ENCODE data around the gene TMEM256.
"Not testable (repeated sequence)": the region's sequence is repeated elsewhere in the genome, so short reads cannot be mapped to it uniquely, and the experiment has no call there.

TMEM256 gene

GRCh38 chr17:7380855-7381683 is 22.8 kb downstream of the TMEM256 start, which contains the start of gene TNK1:
TNK1 (plus strand) TSS chr17:7381089; CDS start chr17:7382927, 1,838 bp downstream.
- DNase-seq = no peak

GRCh38 chr17:7380321-7380720 is 23.6 kb downstream of the TMEM256 start:
- peak; percentile 8 for DNase-seq

GRCh38 chr17:7379134-7379533 is 24.8 kb downstream of the TMEM256 start:
- no peak for DNase-seq

GRCh38 chr17:7374353-7374752 is 29.5 kb downstream of the TMEM256 start:
- DNase-seq = no peak

DNA sequence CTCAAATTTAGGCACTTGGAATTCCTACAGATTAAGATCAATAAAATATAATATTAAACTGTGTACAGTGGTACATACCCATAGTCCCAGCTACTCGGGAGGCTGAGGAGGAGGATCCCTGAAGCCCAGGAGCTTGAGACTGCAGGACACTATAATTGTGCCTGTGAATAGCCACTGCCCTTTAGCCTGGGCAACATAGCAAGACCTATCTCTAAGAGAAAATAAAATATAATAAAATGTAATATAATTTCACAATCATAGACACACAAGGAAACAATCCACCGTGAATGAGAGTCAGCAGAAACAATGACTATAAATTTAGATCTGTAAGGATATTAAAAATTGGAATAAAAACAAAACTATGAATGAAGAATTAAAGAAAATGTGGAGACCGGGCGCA is 33.0 kb downstream of the TMEM256 start:
- DNase-seq = no peak

DNA sequence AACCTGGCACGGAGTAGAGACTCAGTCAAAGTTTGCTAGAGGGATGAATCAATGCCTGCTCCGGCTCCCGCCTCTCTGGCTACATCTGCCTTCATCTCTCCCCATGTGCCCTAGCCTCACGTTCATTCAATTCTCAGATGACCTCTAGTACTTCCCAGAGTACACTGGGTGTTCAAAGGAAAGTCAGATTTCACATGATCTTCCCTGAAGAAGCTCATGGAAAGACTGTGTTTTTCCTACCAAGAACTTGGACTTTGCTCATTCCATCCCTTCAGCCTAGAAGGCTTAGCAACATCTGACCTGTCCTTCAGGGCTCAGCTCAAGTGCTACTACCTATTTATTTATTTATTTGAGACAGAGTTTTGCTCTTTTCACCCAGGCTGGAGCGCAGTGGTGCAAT is 34.1 kb downstream of the TMEM256 start:
- DNase-seq = no peak

DNA sequence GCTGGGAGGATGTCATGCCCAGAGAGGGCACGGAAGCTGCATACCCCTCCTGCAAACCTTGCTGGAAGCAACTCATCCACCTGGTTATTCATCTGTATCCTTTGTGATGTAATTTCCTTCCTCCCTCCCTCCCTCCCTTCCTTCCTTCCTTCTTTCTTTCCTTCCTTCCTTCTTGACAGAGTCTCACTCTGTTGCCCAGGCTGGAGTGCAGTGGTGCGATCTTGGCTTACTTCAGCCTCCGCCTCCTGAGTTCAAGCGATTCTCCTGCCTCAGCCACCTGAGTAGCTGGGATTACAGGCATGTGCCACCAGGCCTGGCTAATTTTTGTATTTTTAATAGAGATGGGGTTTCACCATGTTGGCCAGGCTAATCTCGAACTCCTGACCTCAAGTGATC is 35.3 kb downstream of the TMEM256 start:
- not testable (repeated sequence) for DNase-seq

GRCh38 chr17:7367918-7368598 is 35.8 kb downstream of the TMEM256 start:
- DNase-seq = no peak

- DNase-seq = no peak
These were observed 36.8 kb downstream of the TMEM256 start for GRCh38 chr17:7367083-7367482.

GRCh38 chr17:7365963-7366362 is 37.9 kb downstream of the TMEM256 start:
- DNase-seq = not testable (repeated sequence)

- no peak for DNase-seq
These were observed 40.6 kb downstream of the TMEM256 start for GRCh38 chr17:7363311-7363710.

DNA sequence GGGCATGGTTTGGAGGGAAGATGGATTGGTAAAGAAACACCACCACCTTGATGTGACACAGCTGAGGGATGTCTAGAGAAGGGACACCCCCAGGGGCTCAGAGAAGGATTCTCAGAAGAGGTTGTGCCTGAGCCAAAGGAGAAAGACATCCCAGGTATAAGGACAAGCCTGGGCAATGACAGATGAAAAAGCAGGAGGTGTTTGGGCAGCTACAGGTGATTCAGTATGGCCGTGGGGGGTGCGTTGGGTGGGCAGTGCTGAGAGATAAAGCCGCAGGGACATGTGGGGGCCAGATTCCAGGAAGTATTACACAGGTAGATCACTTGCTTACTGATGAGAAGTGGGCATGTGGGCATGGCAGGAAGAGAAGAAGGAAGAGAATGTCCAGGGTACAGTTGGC is 42.0 kb downstream of the TMEM256 start:
- no peak for DNase-seq

DNA sequence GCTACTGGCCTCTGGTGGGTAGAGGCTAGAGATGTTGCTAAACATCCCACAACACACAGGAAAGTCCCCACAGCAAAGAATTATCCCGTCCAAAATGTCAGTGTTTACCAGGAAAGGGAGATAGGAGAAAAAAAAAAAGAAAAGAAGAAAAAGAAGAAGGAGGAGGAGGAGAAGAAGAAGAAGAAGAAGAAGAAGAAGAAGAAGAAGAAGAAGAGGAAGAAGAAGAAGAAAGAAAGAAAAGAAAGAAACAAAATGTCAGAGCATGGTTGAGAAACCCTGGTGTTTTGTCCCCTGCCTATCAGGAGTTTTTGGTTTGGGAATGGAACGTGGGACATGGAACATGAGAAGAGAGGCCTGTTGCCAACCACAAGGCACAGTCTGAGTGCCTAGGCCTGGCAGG is 46.5 kb downstream of the TMEM256 start:
- no peak for DNase-seq

- no peak for DNase-seq
These were observed 47.1 kb downstream of the TMEM256 start for GRCh38 chr17:7356756-7357155.

GRCh38 chr17:7356072-7356549 is 47.8 kb downstream of the TMEM256 start:
- DNase-seq = peak; percentile 56

GRCh38 chr17:7355573-7355972 is 48.3 kb downstream of the TMEM256 start:
- no peak for DNase-seq

DNA sequence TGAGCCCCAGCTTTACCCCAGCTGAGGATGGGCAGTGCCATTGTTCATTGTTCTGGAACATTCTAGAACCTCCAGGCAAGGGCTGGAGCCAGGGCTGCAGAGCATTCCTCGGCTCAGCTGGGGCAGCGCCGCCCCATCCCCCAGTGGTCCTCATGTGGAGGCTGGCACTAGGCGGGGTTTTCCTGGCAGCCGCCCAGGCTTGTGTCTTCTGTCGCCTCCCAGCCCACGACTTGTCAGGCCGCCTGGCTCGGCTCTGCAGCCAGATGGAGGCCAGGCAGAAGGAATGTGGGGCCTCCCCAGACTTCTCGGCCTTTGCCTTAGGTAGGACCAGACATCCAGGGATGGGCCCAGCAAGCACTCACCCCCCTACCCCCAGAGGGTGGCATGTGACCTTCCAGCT is 48.8 kb downstream of the TMEM256 start, which contains the start of gene TMEM95:
Gene TMEM95 (plus strand): TSS at position 104 of the 400 bp plus-strand sequence. CDS start 49 bp downstream, at position 153.
- DNase-seq = peak; percentile 44

- no peak for DNase-seq
These were observed 49.5 kb downstream of the TMEM256 start for GRCh38 chr17:7354262-7354843.
